Epidermal melanocyte (primary cell): ENCODE measurements around the gene PRKCB.

Source experiments
- DNase-seq: peaks from one replicate; pipeline ENCODE4 v3.0.0; 2011; ENCODE audit warnings: low spot score; ENCODE audit not compliant: insufficient read length

Gene PRKCB

GRCh38 chr16:23966597-23967394 is 131.0 kb downstream of the PRKCB start:
- no peak for DNase-seq

- no peak for DNase-seq
Observed at GRCh38 chr16:23967775-23968174, 132.0 kb downstream of the PRKCB start.

- DNase-seq = no peak
Observed at GRCh38 chr16:23968176-23968575, 132.4 kb downstream of the PRKCB start.

GRCh38 chr16:23969468-23970297 is 133.9 kb downstream of the PRKCB start:
- no peak for DNase-seq

- no peak for DNase-seq
Observed at GRCh38 chr16:23974223-23974622, 138.4 kb downstream of the PRKCB start.

GRCh38 chr16:23975293-23975692 is 139.5 kb downstream of the PRKCB start:
- no peak for DNase-seq

GRCh38 chr16:23976091-23976490 is 140.3 kb downstream of the PRKCB start:
- no peak for DNase-seq

GRCh38 chr16:23976524-23976923 is 140.7 kb downstream of the PRKCB start:
- no peak for DNase-seq

- no peak for DNase-seq
Observed at GRCh38 chr16:23979441-23979840, 143.7 kb downstream of the PRKCB start.

GRCh38 chr16:23979982-23980381 is 144.2 kb downstream of the PRKCB start:
- DNase-seq = no peak

- no peak for DNase-seq
Observed at GRCh38 chr16:23981429-23982399, 145.9 kb downstream of the PRKCB start.

- DNase-seq = no peak
Observed at GRCh38 chr16:23986455-23986854, 150.7 kb downstream of the PRKCB start.

GRCh38 chr16:23987443-23987842 is 151.7 kb downstream of the PRKCB start:
- DNase-seq = no peak

GRCh38 chr16:23990507-23990906 is 154.7 kb downstream of the PRKCB start:
- DNase-seq = no peak

- no peak for DNase-seq
Observed at GRCh38 chr16:23991066-23991465, 155.3 kb downstream of the PRKCB start.

- no peak for DNase-seq
Observed at GRCh38 chr16:23994615-23995014, 158.8 kb downstream of the PRKCB start.

GRCh38 chr16:23996258-23996955 is 160.6 kb downstream of the PRKCB start:
- DNase-seq = no peak

GRCh38 chr16:23998771-23999170 is 163.0 kb downstream of the PRKCB start:
- no peak for DNase-seq

GRCh38 chr16:23999663-24000062 is 163.9 kb downstream of the PRKCB start:
- no peak for DNase-seq

- no peak for DNase-seq
Observed at GRCh38 chr16:24001710-24002109, 165.9 kb downstream of the PRKCB start.

- DNase-seq = no peak
Observed at GRCh38 chr16:24002619-24003018, 166.8 kb downstream of the PRKCB start.
